ENCODE measurements around the gene SLC38A11. TPM values are rescaled to one million over a fixed set of nuclear protein-coding genes. Genes with fewer than 3 reads are reported as not detected.
"Not testable (repeated sequence)": the region's sequence is repeated elsewhere in the genome, so short reads cannot be mapped to it uniquely, and the experiment has no call there.

Gene SLC38A11, protein sequence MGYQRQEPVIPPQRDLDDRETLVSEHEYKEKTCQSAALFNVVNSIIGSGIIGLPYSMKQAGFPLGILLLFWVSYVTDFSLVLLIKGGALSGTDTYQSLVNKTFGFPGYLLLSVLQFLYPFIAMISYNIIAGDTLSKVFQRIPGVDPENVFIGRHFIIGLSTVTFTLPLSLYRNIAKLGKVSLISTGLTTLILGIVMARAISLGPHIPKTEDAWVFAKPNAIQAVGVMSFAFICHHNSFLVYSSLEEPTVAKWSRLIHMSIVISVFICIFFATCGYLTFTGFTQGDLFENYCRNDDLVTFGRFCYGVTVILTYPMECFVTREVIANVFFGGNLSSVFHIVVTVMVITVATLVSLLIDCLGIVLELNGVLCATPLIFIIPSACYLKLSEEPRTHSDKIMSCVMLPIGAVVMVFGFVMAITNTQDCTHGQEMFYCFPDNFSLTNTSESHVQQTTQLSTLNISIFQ
- total RNA-seq (2014; rRNA removed; shearing (Covaris generic)), result not detected in 2 replicates

DNA sequence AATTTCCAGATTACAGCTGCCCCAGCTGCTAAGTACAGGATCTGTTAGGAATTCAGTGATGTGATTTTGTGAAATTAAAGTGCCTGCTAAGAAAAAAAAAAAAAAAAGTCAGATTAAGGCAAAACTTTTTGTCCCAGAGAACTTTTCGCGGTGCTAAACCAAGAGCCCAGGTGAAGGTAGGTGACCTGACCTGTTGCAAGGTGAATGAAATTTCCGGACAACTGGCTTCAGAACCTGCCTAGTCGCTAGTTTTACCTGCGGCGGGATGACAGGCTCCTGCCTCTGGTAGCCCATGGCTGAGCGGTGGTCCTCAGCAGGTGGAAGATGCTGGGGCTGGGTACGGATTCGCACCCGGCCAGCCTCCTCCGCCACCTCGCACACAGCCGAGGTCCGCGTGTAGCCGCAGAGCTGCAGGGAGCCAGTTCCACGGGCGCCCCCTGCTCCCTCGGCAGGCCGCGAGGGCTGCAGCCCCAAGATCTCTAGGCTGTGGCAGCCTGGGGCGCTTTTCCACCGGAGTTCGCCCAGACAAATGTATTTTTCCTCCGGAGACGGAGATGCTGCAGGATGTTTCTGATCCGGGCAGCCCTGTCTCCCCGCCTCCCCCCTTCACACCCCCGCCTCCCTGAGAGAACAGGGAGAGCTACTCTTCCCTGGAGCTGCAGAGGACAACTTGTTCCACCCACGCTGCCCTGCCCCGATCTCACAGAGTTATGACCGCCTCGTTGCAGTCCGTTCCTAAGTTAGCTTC, at the start of gene SLC38A11:
SLC38A11 (minus strand) TSS at position 572 of the 748 bp plus-strand sequence; CDS start at position 294, 278 bp downstream.
- Histone ChIP-seq H3K27ac (no peak within 1 kb of the TSS), H3K4me1 (replicated peaks) (no peaks in the 10 kb centered on the region), H3K4me3 (no peak within 1 kb of the TSS), H3K27me3 (replicated peaks) (no peaks in the 10 kb centered on the region; the same call in 1 of the 2 replicates), H3K36me3 (no peaks in the 10 kb centered on the region), H3K9me3 (replicated peaks) (no peaks in the 10 kb centered on the region)
- DNase-seq (ENCODE audit: low read depth in 1 of 2, low spot score in 2 of 2), result no peak

DNA sequence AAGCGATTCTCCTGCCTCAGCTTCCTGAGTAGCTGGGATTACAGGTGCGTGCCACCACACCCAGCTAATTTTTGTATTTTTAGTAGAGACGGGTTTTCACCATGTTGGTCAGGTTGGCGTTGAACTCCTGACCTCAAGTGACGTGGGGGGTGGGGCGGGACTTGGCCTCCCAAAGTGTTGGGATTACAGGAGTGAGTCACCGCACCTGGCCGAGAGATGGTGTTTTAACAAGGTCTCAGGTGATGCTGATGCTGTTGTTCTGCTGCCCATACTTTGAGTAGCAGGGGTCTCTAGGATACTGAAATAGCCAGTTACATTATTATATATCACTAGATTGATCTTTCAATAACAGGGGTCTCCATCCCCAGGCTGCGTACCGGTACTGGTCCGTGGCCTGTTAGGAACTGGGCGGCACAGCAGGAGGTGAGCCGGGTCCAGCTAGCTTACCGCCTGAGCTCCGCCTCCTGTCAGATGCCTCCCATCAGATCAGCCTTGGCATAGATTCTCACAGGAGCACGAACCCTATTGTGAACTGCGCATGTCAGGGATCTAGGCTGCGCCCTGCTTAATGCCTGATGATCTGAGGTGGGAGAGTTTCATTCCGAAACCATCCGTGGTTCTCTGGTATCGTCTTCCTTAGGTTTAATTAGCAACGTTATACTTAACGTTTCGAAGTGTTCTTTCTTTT, 48.3 kb upstream of the SLC38A11 start:
- H3K4me1 ChIP-seq (replicated peaks), result no peaks in the 10 kb centered on the region

DNA sequence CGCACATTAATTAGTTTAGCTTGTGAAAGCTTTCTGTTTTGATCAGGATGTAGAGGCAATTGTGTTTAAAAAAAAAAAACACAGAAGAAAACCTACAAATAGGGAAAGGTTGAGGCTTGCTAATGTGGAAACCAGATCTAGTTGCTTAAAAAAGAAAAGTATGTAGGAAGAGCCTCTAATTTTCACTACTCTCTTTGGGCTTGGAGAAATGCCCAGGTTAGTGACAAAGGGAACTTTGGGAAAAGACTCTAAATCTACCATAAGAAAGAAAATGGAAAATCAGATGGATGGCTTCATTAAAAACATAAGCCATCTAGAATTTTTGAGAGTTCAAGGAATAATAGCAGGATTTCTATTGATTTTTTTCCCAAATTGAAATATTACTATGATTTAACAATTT, 47.3 kb upstream of the SLC38A11 start:
- no peaks in the 10 kb centered on the region for H3K36me3 ChIP-seq
- peaks cover 4% of the 10 kb centered on the region; the same call in 1 of the 2 replicates for H3K27me3 ChIP-seq (replicated peaks)
- H3K27ac ChIP-seq, result no peak overlapping the region
- H3K4me3 ChIP-seq, result no peak overlapping the region
- H3K9me3 ChIP-seq (replicated peaks), result no peaks in the 10 kb centered on the region
- DNase-seq (ENCODE audit: low read depth in 1 of 2, low spot score in 2 of 2), result no peak
- H3K4me1 ChIP-seq (replicated peaks), result no peaks in the 10 kb centered on the region

More for the DNA sequence above, 48.3 kb upstream of the SLC38A11 start:
- Histone ChIP-seq H3K27me3 (replicated peaks) (peaks cover 4% of the 10 kb centered on the region; the same call in 1 of the 2 replicates), H3K9me3 (replicated peaks) (no peaks in the 10 kb centered on the region; the same call in 1 of the 2 replicates), H3K27ac (no peak overlapping the region), H3K36me3 (no peaks in the 10 kb centered on the region), H3K4me3 (no peak overlapping the region)
- no peak for DNase-seq (ENCODE audit: low read depth in 1 of 2, low spot score in 2 of 2)

DNA sequence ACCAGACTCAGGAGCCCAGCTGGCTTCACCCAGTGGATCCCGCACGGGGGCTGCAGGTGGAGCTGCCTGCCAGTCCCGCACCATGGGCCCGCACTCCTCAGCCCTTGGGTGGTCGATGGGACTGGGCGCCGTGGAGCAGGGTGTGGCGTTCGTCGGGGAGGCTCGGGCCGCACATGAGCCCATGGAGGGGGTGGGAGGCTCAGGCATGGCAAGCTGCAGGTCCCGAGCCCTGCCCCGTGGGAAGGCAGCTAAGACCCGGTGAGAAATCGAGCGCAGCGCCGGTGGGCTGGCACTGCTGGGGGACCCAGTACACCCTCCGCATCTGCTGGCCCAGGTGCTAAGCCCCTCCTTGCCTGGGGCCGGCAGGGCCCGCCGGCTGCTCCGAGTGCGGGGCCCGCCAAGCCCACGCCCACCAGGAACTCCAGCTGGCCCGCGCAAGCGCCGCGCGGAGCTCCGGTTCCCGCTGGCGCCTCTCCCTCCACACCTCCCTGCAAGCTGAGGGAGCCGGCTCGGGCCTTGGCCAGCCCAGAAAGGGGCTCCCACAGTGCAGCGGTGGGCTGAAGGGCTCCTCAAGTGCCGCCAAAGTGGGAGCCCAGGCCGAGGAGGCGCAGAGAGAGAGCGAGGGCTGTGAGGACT, 39.5 kb upstream of the SLC38A11 start:
- H3K27me3 ChIP-seq (replicated peaks); DNase-seq (ENCODE audit: low read depth in 1 of 2, low spot score in 2 of 2); H3K27ac ChIP-seq; H3K36me3 ChIP-seq; H3K4me3 ChIP-seq; H3K9me3 ChIP-seq (replicated peaks): not testable (repeated sequence)
- H3K4me1 ChIP-seq (replicated peaks), result peaks cover 21% of the 10 kb centered on the region

DNA sequence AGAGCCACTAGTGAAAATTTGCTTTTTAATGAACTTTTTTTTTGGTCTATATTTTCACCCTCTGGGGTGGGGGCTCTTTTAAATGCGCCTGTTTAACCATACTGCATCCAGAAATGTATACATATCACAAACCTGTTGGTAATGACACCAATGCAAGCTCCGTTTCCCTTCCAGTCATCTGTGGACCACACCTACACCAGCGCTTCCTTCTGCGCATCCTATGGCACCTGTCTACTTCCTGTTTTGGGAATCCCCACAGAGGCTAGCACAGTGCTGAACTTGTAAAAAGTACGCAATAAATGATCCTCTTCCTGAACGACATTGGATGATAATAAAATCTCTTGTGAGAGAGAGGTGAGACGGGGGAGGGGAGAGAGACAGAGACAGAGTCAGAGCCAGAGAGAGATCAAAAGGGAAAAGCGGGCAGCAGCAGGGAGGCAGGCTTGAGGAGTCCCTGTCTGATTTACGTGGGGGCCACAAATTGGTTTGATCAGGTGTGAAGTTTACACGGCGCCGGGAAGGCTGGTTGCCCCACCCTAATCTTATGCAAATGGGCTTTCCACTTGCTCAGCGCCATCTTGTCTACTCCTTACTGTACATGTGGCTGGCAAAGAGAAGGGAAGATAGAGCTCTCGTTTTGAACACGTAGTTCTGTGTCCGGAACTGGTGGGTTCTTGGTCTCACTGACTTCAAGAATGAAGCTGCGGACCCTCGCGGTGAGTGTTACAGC, 38.1 kb upstream of the SLC38A11 start:
- H3K27ac ChIP-seq, result no peak overlapping the region
- H3K4me3 ChIP-seq, result no peak overlapping the region
- peaks cover 21% of the 10 kb centered on the region for H3K4me1 ChIP-seq (replicated peaks)
- H3K9me3 ChIP-seq (replicated peaks), result no peaks in the 10 kb centered on the region
- no peak for DNase-seq (ENCODE audit: low read depth in 1 of 2, low spot score in 2 of 2)
- H3K36me3 ChIP-seq, result no peaks in the 10 kb centered on the region
- H3K27me3 ChIP-seq (replicated peaks), result no peaks in the 10 kb centered on the region

DNA sequence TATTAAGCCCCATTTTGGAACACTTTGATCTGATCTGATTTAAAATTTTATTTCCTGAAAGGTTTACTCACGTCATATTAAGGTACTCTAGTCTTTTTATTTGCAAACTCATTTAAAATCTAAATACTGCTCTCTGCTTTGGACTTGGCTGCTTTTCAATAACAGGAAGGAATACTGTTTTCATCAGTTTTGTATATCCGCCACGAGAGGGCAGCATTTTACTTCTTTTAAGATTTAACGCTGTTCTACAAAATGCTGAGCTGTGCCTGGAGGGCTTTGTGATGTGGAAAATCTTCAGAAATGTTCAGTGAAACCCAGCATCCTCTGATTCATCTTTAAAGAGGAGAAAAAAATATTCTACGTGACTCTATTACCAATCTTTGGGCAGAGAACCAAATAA, 37.5 kb upstream of the SLC38A11 start:
- Histone ChIP-seq H3K27ac (no peak overlapping the region), H3K36me3 (no peaks in the 10 kb centered on the region), H3K27me3 (replicated peaks) (no peaks in the 10 kb centered on the region), H3K4me3 (no peak overlapping the region), H3K4me1 (replicated peaks) (peaks cover 21% of the 10 kb centered on the region), H3K9me3 (replicated peaks) (no peaks in the 10 kb centered on the region)
- DNase-seq (ENCODE audit: low read depth in 1 of 2, low spot score in 2 of 2), result peak; percentile 58 to 73

DNA sequence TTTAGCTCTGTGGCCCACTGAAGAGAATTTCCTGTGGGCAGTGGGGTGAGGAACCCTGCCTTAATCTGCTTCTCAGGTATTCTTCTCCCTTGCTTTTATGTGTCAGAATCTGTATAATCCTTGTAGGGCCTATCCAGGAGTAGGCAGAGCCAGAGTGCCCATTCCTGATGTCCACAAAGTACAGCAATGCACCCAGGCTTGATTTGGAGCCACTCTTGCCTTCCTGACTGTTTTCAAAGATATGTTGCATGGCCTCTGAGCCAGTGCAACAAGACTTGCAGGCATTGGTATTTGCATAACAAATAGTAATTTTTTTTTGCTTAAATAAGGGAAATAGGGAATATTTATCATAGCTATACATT, 36.7 kb upstream of the SLC38A11 start:
- not testable (repeated sequence) for H3K4me3 ChIP-seq; DNase-seq (ENCODE audit: low read depth in 1 of 2, low spot score in 2 of 2); H3K9me3 ChIP-seq (replicated peaks); H3K36me3 ChIP-seq; H3K27me3 ChIP-seq (replicated peaks)
- H3K4me1 ChIP-seq (replicated peaks), result peaks cover 21% of the 10 kb centered on the region
- H3K27ac ChIP-seq, result peak overlapping the region; percentile 39; the same call in 1 of the 2 replicates

DNA sequence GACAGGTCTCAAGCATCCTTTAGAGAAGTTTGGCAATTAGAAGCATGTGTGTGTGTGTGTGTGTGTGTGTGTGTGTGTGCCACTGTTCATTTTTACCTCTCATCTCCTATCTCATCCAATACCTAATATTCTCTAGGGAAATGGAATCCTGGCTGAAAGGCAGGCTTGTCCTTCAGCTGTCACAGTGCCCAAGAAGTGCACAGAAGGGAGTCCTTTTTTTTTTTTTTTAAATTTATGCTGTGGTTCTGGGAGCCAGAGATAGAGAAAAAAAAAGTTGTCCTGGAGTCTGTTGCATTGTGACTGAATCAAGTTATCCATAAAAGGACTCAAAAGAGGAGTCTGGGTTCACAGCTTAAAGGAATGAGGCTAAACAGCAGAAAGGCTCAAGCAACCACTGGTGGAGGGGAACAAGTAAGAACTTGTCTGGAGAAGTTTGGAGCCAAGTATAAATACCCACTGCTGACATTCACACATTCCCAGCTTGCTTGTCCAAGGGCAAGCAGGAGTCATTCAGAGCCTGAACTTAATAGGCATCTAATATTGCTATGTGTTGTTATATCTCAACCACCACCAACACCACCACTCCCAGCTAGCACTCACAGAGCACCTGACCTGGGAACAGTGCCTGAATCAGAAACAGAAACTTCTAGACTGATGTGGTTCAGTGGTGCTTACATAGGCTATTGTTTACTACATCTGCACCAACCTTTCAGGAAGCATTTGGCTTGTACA, 36.2 kb upstream of the SLC38A11 start:
- not testable (repeated sequence) for H3K4me3 ChIP-seq; H3K9me3 ChIP-seq (replicated peaks); H3K27me3 ChIP-seq (replicated peaks); H3K36me3 ChIP-seq
- peak overlapping the region; percentile 54 for H3K27ac ChIP-seq
- H3K4me1 ChIP-seq (replicated peaks), result peaks cover 23% of the 10 kb centered on the region
- DNase-seq (ENCODE audit: low read depth in 1 of 2, low spot score in 2 of 2), result peak in 1 of 2 experiments; percentile 27

DNA sequence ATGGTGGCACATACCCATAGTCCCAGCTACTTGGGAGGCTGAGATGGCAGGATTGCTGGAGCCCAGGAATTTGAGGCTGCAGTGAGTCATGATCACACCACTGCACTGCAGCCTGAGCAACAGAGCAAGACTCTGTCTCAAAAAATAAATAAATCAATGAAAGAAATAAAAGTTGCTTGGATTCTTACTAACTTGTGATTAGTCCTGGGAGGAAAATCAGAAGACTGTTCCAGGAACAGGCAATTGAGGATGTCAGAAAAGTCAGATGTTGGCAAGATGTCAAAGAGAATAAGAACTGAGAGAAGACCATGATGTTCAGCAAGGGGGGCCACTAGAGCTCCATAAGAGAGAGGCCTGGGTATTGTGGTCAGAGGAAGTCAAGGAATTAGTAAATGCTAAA, 35.6 kb upstream of the SLC38A11 start:
- H3K27me3 ChIP-seq (replicated peaks); H3K36me3 ChIP-seq; H3K4me3 ChIP-seq; H3K9me3 ChIP-seq (replicated peaks): not testable (repeated sequence)
- DNase-seq (ENCODE audit: low read depth in 1 of 2, low spot score in 2 of 2), result peak; percentile 75 to 78
- H3K4me1 ChIP-seq (replicated peaks), result peaks cover 27% of the 10 kb centered on the region
- peak overlapping the region; percentile 54 for H3K27ac ChIP-seq

DNA sequence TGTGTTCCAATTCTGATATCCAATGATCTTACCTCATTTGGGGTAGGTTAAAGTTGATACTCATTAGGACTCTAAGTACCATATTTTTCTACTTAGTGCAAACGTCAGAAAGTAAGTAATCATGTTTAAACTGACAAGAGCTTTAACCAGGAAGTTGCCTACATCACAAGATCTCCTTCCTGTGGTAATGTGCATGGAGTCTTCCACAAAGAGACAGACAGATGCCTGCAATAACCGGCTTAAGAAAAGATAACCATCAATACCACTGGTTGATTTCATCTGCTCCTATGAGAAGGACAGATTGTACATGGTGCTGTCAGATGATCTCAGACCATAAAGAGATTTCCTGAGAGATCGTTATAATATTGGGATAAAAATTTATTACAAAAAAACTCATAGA, 33.5 kb upstream of the SLC38A11 start:
- not testable (repeated sequence) for H3K27me3 ChIP-seq (replicated peaks); H3K4me3 ChIP-seq; H3K9me3 ChIP-seq (replicated peaks); H3K36me3 ChIP-seq; H3K27ac ChIP-seq; DNase-seq (ENCODE audit: low read depth in 1 of 2, low spot score in 2 of 2)
- peaks cover 31% of the 10 kb centered on the region for H3K4me1 ChIP-seq (replicated peaks)

DNA sequence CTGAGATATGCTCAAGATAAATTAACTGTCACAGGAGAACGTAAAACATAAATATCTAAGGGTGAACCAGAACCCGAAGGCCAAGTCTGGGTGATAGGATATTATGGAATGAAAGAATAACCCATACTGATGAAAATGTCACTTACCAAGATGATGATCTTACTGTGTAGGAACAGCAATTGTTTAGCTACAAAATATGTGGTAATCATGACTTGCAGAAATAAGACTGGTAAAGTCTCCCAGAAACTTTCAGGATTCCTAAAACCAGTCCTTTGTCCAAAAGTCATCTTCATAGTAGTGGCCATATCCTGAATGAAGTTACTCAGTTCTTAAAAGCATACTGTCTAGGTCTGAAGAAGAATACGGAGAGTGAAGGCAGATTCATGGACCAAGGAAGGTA, 30.7 kb upstream of the SLC38A11 start:
- H3K9me3 ChIP-seq (replicated peaks); H3K27ac ChIP-seq; H3K36me3 ChIP-seq; H3K4me3 ChIP-seq; DNase-seq (ENCODE audit: low read depth in 1 of 2, low spot score in 2 of 2); H3K27me3 ChIP-seq (replicated peaks): not testable (repeated sequence)
- peaks cover 37% of the 10 kb centered on the region for H3K4me1 ChIP-seq (replicated peaks)

DNA sequence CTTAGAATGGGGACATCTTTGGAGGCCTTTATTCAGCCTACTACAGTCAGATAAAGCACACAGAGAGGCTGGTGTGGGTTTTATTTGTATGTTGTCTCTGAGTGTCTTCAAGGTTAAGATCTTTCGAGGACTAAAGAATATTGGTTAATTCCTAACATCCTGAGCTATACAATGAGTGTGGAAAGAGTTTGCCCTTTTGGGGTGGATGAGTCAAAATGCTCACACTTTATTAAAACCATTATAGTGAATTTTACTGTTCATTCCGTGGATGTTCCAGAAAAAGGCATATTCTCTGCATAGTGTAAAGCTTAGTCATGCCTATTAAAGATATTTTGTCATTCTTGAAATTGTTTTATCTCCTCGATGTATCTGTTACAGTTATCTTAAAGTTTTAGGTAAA, 29.1 kb upstream of the SLC38A11 start:
- Histone ChIP-seq H3K9me3 (replicated peaks) (no peaks in the 10 kb centered on the region), H3K36me3 (no peaks in the 10 kb centered on the region), H3K27me3 (replicated peaks) (no peaks in the 10 kb centered on the region), H3K27ac (peak overlapping the region; percentile 50), H3K4me1 (replicated peaks) (peaks cover 36% of the 10 kb centered on the region), H3K4me3 (no peak overlapping the region)
- peak in 1 of 2 experiments; percentile 40 for DNase-seq (ENCODE audit: low read depth in 1 of 2, low spot score in 2 of 2)

All from SJSA1 (cell line).